Activated naive CD8-positive, alpha-beta T cell treated with anti-CD3 and anti-CD28 coated beads, Interleukin-2, amount 50 U/mL, for 24 hours (primary cell): ENCODE measurements around the gene MBD4.
"Not testable (repeated sequence)": the region's sequence is repeated elsewhere in the genome, so short reads cannot be mapped to it uniquely, and the experiment has no call there.

Source experiments
- ATAC-seq: fragments of 150-1000 bp; cut with Tn5 transposase; one replicate; pipeline ENCODE4 v1.10.0; 2021
- DNase-seq: peaks from one replicate; pipeline ENCODE4 v3.0.0; 2021
- H3K27ac Mint-ChIP-seq: one replicate; pipeline ENCODE4 v1.8.0; 2021; ENCODE audit warnings: mild to moderate bottlenecking, mixed read lengths
- H3K27me3 Mint-ChIP-seq: one replicate; pipeline ENCODE4 v1.8.0; 2021; ENCODE audit warnings: mixed read lengths
- H3K36me3 Mint-ChIP-seq: one replicate; pipeline ENCODE4 v1.8.0; 2021; ENCODE audit warnings: low read depth, mixed read lengths
- H3K4me1 Mint-ChIP-seq: one replicate; pipeline ENCODE4 v1.8.0; 2021; ENCODE audit warnings: mixed read lengths
- H3K4me3 Mint-ChIP-seq: one replicate; pipeline ENCODE4 v1.8.0; 2021; ENCODE audit warnings: mild to moderate bottlenecking, moderate library complexity, mixed read lengths
- H3K9me3 Mint-ChIP-seq: one replicate; pipeline ENCODE4 v1.8.0; 2021; ENCODE audit warnings: mixed read lengths

MBD4 gene

DNA sequence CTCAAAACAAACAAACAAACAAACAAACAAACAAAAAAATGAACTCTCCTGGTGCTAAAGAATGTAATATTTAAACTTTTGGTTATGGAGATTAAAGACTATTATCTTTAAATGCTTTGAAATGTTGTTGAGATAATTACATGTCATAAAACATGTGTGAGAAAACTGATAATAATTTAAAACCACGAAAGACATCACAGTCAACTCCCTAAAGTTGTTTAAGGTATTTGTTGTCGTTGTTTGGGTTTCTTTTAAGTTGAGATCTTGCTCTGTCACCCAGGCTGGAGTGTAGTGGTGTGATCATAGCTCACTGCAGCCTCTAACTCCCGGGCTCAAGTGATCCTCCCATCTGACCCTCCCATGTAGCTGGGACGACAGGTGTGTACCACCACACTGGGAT, 23.3 kb downstream of the MBD4 start:
- no peaks in the 10 kb centered on the region for H3K9me3 Mint-ChIP-seq
- no peaks in the 10 kb centered on the region for H3K27me3 Mint-ChIP-seq
- H3K36me3 Mint-ChIP-seq: no peaks in the 10 kb centered on the region
- no peaks in the 10 kb centered on the region for H3K4me1 Mint-ChIP-seq
- DNase-seq (no peak), ATAC-seq (no peak)
- no peak overlapping the region for H3K27ac Mint-ChIP-seq
- H3K4me3 Mint-ChIP-seq: no peak overlapping the region

DNA sequence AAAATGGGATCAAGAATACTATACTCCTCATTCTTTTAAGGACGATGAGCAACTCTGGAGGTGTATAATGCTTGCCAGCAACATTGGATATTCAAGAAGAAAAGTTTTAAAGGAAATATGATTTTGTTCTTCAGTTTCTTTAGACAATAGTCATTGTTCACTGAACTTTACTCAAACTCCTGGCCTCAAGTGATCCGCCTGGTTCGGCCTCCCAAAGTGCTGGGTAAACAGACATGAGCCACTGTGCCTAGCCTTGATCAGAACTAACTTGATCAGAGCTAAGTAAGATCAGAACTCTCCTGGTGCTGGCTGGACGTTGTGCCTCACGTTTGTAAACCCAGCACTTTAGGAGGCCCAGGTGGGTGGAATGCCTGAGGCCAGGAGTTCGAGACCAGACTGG, 23.9 kb downstream of the MBD4 start:
- Mint-ChIP-seq H3K36me3 (no peaks in the 10 kb centered on the region), H3K27me3 (no peaks in the 10 kb centered on the region), H3K4me3 (no peak overlapping the region), H3K27ac (no peak overlapping the region), H3K4me1 (no peaks in the 10 kb centered on the region), H3K9me3 (no peaks in the 10 kb centered on the region)
- DNase-seq (no peak), ATAC-seq (no peak)

DNA sequence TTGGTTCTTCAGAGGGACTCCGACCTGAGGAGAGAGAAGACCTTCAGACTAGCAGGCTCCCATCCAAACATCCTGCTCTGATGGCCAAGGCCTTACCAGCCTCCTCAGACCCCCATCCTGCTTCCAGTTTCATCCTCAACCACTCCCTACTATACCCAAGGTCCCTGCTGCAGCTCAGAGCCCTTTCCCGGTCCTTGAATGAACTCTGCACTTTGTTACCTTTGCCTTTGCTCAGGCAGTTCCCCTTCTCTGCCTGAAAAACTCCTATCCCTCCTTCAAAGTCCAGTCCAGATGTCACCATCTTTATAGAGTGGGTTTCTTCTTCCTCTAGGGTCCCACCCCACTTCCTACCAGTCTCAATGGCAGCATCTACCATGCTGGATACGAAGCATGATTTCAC, 24.4 kb downstream of the MBD4 start:
- no peaks in the 10 kb centered on the region for H3K36me3 Mint-ChIP-seq

DNA sequence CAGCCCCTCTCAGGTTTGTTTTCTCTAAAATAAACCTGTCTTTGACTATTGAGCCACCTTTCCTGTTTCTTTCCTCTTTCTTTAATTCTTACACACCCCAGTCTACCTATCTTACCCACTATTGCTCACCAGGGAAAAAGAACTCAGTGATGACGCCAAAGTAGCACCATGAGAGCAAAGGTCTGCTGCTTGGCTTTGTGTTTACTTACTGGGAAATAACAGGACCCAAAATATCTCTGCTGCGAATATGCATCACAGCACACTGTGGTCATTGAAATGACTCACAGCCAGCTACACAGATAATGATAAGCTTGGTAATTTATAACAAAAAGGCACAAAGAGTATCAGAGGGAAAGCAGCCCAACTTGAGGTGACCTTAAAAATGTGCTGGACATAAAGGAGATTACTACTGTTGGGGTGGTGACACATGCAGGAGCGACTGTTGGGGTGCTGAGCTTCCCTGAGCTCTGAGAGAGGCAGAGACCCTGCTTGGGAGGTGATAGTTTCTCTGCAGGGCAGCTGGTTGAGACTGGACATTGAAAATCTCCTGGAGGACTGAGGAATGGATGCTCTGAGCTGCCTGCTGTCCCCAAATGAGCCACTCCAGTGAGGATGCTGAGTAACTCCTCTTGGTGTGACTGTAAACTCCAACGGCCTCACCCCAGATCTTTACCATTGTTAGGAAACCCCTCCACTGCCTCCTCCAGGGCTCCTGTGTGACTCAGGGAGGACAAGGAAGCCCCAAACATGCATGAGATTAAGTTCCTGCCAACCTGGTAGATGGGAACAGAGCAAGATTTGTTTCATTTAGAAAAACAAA, 25.9 kb downstream of the MBD4 start:
- no peaks in the 10 kb centered on the region for H3K4me1 Mint-ChIP-seq
- DNase-seq: no peak
- H3K9me3 Mint-ChIP-seq: no peaks in the 10 kb centered on the region
- no peak overlapping the region for H3K4me3 Mint-ChIP-seq
- H3K27ac Mint-ChIP-seq: no peak overlapping the region
- no peaks in the 10 kb centered on the region for H3K27me3 Mint-ChIP-seq
- H3K36me3 Mint-ChIP-seq: no peaks in the 10 kb centered on the region
- no peak for ATAC-seq

More for the DNA sequence above, 24.4 kb downstream of the MBD4 start:
- ATAC-seq (no peak), DNase-seq (no peak)
- Mint-ChIP-seq H3K4me1 (no peaks in the 10 kb centered on the region), H3K4me3 (no peak overlapping the region), H3K27me3 (no peaks in the 10 kb centered on the region), H3K9me3 (no peaks in the 10 kb centered on the region), H3K27ac (no peak overlapping the region)

DNA sequence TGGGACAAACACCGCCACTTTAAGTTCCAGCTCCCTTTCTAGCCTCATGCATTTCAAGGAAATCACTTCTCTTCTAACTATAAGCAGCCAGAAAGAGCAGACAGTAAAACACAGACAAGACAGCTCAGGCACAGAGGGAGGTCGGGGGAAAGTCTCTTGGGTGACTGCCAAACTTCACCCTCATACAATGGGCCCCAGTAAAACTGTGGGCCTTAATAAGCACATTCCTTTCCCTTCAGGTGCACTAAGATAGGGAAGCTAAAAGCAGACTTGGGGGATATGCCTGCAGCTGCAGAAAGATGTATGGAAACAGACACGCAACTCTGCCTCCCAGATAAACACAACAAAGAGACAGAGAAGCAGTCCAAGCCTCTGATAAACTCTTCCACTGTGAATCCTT, 26.5 kb downstream of the MBD4 start:
- not testable (repeated sequence) for DNase-seq, ATAC-seq, H3K27me3 Mint-ChIP-seq, H3K27ac Mint-ChIP-seq, H3K9me3 Mint-ChIP-seq, H3K4me3 Mint-ChIP-seq, H3K4me1 Mint-ChIP-seq, H3K36me3 Mint-ChIP-seq

DNA sequence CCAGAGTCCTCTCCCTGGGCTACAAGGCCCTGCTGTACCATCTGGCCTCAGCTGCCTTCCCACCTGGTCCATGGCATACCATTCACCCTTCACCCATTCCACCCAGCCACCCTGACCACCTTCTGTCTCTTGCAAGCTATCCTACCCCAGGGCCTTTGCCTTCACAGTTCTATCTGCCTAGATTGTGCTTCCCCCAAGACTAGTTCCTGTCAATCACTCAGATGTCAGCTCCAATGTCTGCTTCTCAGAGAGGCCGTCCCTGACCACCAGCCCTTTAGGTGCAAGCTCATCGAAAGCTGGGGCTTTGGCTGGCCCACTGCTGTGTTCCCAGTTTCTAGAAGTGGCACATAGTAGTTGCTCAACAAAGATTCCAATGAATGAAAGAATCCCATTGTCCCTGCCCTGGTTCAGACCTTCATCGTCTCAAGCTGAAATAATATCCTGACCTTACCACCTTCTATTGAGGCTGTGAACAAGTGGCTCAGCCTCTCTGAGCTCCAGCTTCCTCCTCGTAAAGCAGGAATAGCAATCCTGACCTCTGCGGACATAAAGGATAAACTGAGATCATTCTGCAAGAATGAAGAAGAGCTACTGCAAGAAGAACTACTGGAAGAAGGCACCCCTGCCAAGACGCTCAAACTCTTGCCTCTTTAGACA, 27.1 kb downstream of the MBD4 start:
- Mint-ChIP-seq H3K27ac (no peak overlapping the region), H3K4me1 (no peaks in the 10 kb centered on the region), H3K36me3 (no peaks in the 10 kb centered on the region), H3K27me3 (no peaks in the 10 kb centered on the region), H3K4me3 (no peak overlapping the region), H3K9me3 (no peaks in the 10 kb centered on the region)
- DNase-seq (no peak), ATAC-seq (peak; percentile 24)

DNA sequence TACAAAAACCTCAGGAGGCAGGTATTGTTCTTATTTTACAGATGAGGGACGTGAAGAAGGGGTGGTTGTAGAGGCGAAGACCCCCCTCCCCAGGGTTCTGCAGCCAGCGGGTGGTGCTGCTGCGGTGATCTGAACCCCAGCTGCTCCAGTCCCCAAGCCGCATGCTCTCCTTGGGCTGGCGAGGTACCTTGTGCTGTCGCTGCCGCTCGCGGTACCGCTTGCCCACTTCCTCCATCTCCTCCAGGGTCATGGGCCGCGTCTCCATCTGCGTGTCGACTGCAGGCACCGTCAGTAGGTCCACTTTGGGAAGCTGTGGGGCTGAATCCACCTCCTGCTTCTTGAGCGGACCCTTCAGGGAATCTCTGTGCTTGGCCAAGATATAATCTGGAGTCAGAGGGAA, 28.8 kb downstream of the MBD4 start:
- H3K4me3 Mint-ChIP-seq: no peak overlapping the region
- ATAC-seq (no peak), DNase-seq (no peak)
- H3K27ac Mint-ChIP-seq: no peak overlapping the region
- no peaks in the 10 kb centered on the region for H3K36me3 Mint-ChIP-seq
- no peaks in the 10 kb centered on the region for H3K27me3 Mint-ChIP-seq
- no peaks in the 10 kb centered on the region for H3K9me3 Mint-ChIP-seq
- no peaks in the 10 kb centered on the region for H3K4me1 Mint-ChIP-seq

DNA sequence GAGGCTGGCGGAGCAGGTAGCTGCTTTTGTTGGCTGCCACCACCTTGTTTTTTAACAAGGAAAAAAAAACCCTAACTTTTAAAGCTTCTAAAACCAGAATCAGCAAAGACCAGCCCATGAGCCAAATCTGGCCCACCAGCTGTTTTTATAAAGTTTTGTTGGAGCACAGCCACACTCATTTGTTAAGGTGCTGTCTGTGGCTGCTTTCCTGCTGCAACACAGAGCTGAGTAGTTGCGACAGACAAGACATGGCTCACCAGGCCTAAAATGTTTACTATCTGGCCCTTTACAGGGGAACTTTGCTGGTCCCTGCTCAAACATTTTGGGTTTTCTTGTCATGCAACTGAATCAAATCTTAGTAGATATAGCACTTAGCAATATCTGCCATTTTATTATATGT, 30.2 kb downstream of the MBD4 start:
- Mint-ChIP-seq H3K9me3 (no peaks in the 10 kb centered on the region), H3K27ac (no peak overlapping the region), H3K4me1 (no peaks in the 10 kb centered on the region), H3K4me3 (no peak overlapping the region), H3K36me3 (no peaks in the 10 kb centered on the region), H3K27me3 (no peaks in the 10 kb centered on the region)
- ATAC-seq (no peak), DNase-seq (no peak)

DNA sequence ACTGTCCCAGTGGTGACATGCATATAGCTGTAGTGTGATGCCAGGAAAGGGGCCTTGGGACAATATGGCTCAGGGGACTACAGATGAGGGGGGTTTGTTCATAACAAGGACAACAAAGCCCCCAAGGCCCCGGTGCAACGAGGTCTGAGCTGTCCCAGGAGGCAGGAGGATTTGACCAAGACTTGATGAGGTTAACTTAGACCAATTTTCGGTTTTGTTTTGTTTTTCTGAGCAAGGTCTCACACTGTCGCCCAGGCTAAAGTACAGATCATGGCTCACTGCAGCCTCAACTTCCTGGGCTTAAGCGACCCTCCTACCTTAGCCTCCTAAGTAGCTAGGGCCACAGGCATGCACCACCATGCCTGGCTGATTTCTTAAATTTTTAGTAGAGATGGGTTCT, 35.1 kb downstream of the MBD4 start:
- H3K27ac Mint-ChIP-seq: no peak overlapping the region
- H3K9me3 Mint-ChIP-seq: no peaks in the 10 kb centered on the region
- H3K27me3 Mint-ChIP-seq: no peaks in the 10 kb centered on the region

DNA sequence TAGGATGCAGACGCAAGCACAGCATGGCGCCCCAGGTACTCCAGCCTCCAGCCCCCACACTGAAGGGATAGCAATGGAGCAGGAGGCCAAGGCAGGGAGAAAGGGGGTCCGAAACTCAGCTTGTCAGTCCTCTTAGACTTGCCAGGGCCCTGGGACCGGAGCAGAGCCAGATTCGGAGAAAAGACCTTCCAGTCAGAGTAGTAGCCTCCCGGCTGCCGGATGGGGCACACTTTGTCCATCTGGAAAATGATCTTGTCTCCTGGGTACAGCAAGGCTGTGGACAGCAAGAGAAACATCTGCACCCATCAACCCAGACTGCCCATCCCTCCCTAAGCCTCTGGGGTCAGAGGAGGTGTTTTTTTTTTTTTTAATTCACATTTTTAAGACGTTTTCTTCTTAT, 35.6 kb downstream of the MBD4 start:
- Mint-ChIP-seq H3K4me1 (peaks cover 10% of the 10 kb centered on the region), H3K27me3 (no peaks in the 10 kb centered on the region), H3K9me3 (no peaks in the 10 kb centered on the region), H3K36me3 (peaks cover 4% of the 10 kb centered on the region), H3K4me3 (no peak overlapping the region), H3K27ac (no peak overlapping the region)
- ATAC-seq (no peak), DNase-seq (no peak)

More for the DNA sequence above, 35.1 kb downstream of the MBD4 start:
- ATAC-seq: no peak
- Mint-ChIP-seq H3K4me1 (peaks cover 5% of the 10 kb centered on the region), H3K4me3 (no peak overlapping the region), H3K36me3 (no peaks in the 10 kb centered on the region)
- no peak for DNase-seq

DNA sequence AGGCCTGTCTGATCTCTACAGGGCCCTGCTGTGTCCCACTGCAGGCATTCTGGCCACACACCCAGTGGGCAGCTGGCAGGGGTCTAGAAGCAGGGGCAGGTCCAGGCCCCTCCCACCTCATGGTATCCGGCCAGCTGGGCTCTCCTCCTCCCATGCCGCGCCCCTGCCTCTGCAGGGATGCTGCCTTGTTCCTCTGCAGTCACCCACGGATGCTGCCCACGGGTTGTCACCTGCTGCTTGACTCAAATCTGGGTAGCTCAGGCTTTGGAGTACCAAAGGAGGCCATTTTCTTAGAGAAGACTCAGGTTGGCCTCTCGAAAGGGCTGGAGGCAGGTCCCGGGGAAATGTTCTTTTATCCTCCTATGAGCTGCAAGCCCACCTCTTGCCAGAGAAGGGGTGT, 36.3 kb downstream of the MBD4 start:
- Mint-ChIP-seq H3K36me3 (peaks cover 6% of the 10 kb centered on the region), H3K9me3 (no peaks in the 10 kb centered on the region), H3K4me1 (peaks cover 12% of the 10 kb centered on the region), H3K4me3 (no peak overlapping the region), H3K27ac (no peak overlapping the region), H3K27me3 (no peaks in the 10 kb centered on the region)
- DNase-seq: no peak
- ATAC-seq: no peak

DNA sequence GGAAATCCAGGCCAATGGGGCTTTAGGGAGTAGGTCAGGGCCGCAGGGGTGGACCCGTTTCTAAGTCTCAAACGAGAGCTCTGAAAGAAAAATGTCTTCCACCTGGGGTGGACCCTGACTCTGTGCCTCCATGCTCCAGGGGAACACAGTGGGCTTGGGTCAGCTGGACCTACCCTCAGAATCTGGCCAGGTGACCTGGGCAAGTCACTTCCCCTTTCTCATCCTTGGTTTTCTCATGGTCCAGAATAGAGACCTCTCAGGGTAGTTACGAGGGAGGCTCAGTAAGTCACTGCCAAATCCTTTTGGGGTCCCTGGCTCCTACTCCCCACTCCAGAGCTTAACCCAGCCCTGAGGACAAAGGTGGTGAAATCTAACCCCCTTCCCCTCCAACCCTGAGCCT, 37.1 kb downstream of the MBD4 start:
- Mint-ChIP-seq H3K9me3 (no peaks in the 10 kb centered on the region), H3K27me3 (no peaks in the 10 kb centered on the region), H3K36me3 (peaks cover 8% of the 10 kb centered on the region), H3K4me3 (no peak overlapping the region), H3K27ac (no peak overlapping the region), H3K4me1 (peaks cover 20% of the 10 kb centered on the region)
- no peak for ATAC-seq
- DNase-seq: no peak

DNA sequence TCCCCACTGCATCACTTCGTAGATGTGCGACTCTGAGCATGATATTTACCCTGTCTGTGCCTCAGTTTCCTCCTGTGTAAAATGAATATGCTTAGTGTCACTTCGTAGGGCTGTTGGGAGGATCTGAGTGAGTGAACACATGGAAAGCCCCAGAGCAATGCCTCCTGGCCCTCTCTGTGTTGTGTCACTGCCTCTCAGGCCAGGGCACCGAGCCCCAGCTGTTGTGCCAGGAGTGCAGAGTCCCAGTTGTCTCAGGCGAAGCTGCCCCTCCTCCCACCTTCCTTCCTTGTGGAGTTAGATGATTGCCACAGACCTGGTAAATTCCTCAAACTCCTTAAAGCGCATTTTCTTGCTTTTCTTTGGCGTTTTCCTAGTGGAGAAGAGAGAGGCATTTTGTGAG, 37.5 kb downstream of the MBD4 start:
- Mint-ChIP-seq H3K4me3 (no peak overlapping the region), H3K4me1 (peaks cover 24% of the 10 kb centered on the region), H3K27me3 (no peaks in the 10 kb centered on the region), H3K27ac (no peak overlapping the region), H3K9me3 (no peaks in the 10 kb centered on the region), H3K36me3 (peaks cover 11% of the 10 kb centered on the region)
- DNase-seq (no peak), ATAC-seq (no peak)

DNA sequence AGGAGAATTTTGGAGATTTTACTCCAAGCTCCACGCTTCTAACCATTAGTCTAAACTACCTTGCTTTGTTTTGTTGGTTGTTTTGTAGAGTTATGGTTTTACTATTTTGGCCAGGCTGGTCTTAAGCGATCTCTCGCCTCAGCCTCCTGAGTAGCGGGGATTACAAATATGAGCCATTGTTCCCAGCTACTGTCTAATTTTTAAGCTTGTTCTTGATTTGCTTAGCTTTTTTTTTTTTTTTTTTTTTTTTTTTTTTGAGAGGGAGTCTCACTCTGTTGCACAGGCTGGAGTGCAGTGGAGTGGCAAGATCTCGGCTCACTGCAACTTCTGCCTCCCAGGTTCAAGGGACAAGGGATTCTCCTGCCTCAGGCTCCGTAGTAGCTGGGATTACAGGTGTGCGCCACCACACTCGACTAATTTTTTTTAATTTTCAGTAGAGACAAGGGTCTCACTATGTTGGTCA, 39.8 kb downstream of the MBD4 start:
- H3K9me3 Mint-ChIP-seq: no peaks in the 10 kb centered on the region
- ATAC-seq: peak; percentile 44
- H3K36me3 Mint-ChIP-seq: peaks cover 19% of the 10 kb centered on the region
- H3K27me3 Mint-ChIP-seq: no peaks in the 10 kb centered on the region
- H3K4me1 Mint-ChIP-seq: peaks cover 37% of the 10 kb centered on the region
- DNase-seq: peak; percentile 17
- H3K4me3 Mint-ChIP-seq: peak overlapping the region; percentile 98
- peak overlapping the region; percentile 99 for H3K27ac Mint-ChIP-seq

DNA sequence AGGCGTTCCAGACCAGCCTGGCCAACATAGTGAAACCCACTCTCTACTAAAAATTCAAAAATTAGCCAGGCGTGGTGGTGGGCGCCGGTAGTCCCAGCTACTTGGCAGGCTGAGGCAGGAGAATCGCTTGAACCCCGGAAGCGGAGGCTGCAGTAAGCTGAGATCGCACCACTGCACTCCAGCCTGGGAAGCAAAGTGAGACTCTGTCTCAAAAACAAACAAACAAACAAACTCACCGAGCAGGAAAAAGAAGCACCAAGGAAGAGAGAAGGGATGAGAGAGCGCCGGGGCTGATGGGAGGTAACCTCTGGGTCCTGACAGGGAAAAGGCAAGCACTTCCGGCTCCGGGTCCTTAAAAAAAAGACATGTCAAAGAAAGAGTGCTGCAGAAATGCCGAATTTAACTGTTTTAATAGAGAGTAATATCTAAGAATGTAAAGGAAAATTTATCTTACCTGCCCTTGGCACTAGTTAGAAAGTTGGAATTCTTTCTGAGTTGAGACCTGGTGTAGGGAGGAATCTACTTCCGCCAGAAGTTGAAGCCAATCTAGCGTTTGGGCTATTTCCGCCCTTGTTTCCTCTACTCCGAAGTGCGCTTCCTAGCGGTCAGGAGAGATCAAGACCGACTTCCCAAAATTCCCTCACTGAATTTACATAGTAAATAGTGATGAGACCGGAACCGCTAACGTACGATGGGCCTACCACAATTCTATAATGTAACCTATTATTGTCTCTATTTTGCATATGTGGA, 40.4 kb downstream of the MBD4 start:
- ATAC-seq: peak; percentile 79

More for the DNA sequence above, 40.4 kb downstream of the MBD4 start:
- Mint-ChIP-seq H3K4me3 (peak overlapping the region; percentile 98), H3K4me1 (peaks cover 37% of the 10 kb centered on the region), H3K9me3 (no peaks in the 10 kb centered on the region), H3K36me3 (peaks cover 22% of the 10 kb centered on the region), H3K27me3 (no peaks in the 10 kb centered on the region), H3K27ac (peak overlapping the region; percentile 99)
- DNase-seq: peak; percentile 75
